ENCODE measurements around the gene FAM174C.

FAM174C gene

GRCh38 chr19:1249298-1249989 lies 25.9 kb upstream of the FAM174C start (continued):
- TF ChIP-seq SCRT2 (tag by site-specific recombination; IDR thresholded peaks at IDR 0.05): no peak
- TF ChIP-seq ZXDB (tag by site-specific recombination; IDR thresholded peaks at IDR 0.05): no peak
- no peak for TF ChIP-seq ZNF426 (tag by site-specific recombination; IDR thresholded peaks at IDR 0.05)
- no peak for TF ChIP-seq ZNF48 (tag by site-specific recombination; IDR thresholded peaks at IDR 0.05)
- TF ChIP-seq ZNF521 (tag by site-specific recombination; IDR thresholded peaks at IDR 0.05): no peak
- no peak for TF ChIP-seq PBX3 (CRISPR knock-in tag; IDR thresholded peaks at IDR 0.05)
- TF ChIP-seq, protein P1, sequence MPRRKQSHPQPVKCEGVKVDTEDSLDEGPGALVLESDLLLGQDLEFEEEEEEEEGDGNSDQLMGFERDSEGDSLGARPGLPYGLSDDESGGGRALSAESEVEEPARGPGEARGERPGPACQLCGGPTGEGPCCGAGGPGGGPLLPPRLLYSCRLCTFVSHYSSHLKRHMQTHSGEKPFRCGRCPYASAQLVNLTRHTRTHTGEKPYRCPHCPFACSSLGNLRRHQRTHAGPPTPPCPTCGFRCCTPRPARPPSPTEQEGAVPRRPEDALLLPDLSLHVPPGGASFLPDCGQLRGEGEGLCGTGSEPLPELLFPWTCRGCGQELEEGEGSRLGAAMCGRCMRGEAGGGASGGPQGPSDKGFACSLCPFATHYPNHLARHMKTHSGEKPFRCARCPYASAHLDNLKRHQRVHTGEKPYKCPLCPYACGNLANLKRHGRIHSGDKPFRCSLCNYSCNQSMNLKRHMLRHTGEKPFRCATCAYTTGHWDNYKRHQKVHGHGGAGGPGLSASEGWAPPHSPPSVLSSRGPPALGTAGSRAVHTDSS (tag by site-specific recombination; IDR thresholded peaks at IDR 0.05): no peak
- TF ChIP-seq, protein P2, sequence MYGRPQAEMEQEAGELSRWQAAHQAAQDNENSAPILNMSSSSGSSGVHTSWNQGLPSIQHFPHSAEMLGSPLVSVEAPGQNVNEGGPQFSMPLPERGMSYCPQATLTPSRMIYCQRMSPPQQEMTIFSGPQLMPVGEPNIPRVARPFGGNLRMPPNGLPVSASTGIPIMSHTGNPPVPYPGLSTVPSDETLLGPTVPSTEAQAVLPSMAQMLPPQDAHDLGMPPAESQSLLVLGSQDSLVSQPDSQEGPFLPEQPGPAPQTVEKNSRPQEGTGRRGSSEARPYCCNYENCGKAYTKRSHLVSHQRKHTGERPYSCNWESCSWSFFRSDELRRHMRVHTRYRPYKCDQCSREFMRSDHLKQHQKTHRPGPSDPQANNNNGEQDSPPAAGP (tag by site-specific recombination; IDR thresholded peaks at IDR 0.05): peak; percentile 19
- TF ChIP-seq ZNF26 (tag by site-specific recombination; IDR thresholded peaks at IDR 0.05): no peak
- no peak for TF ChIP-seq FEZF1 (tag by site-specific recombination; IDR thresholded peaks at IDR 0.05)
- no peak for TF ChIP-seq ZNF211 (tag by site-specific recombination; IDR thresholded peaks at IDR 0.05; ENCODE audit: low read depth)
- TF ChIP-seq ZNF639 (tag by site-specific recombination; IDR thresholded peaks at IDR 0.05): no peak
- TF ChIP-seq ZNF311 (tag by site-specific recombination; IDR thresholded peaks at IDR 0.05; ENCODE audit: borderline replicate concordance): no peak
- TF ChIP-seq SP3 (tag by site-specific recombination; IDR thresholded peaks at IDR 0.05): peak; percentile 8
- peak; percentile 60; the same call in 1 of the 2 replicates for TF ChIP-seq BCL11A (tag by site-specific recombination; IDR thresholded peaks at IDR 0.05; ENCODE audit: low read depth)
- TF ChIP-seq, protein P3, sequence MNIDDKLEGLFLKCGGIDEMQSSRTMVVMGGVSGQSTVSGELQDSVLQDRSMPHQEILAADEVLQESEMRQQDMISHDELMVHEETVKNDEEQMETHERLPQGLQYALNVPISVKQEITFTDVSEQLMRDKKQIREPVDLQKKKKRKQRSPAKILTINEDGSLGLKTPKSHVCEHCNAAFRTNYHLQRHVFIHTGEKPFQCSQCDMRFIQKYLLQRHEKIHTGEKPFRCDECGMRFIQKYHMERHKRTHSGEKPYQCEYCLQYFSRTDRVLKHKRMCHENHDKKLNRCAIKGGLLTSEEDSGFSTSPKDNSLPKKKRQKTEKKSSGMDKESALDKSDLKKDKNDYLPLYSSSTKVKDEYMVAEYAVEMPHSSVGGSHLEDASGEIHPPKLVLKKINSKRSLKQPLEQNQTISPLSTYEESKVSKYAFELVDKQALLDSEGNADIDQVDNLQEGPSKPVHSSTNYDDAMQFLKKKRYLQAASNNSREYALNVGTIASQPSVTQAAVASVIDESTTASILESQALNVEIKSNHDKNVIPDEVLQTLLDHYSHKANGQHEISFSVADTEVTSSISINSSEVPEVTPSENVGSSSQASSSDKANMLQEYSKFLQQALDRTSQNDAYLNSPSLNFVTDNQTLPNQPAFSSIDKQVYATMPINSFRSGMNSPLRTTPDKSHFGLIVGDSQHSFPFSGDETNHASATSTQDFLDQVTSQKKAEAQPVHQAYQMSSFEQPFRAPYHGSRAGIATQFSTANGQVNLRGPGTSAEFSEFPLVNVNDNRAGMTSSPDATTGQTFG (tag by site-specific recombination; IDR thresholded peaks at IDR 0.05; ENCODE audit: borderline replicate concordance): no peak
- no peak for TF ChIP-seq ZSCAN4 (tag by site-specific recombination; IDR thresholded peaks at IDR 0.05)
- no peak for TF ChIP-seq ZNF140 (tag by site-specific recombination; IDR thresholded peaks at IDR 0.05)
- TF ChIP-seq SETDB1 (IDR thresholded peaks at IDR 0.05; ENCODE audit: insufficient read length, low read length): no peak
- peak; percentile 28; the same call in 1 of the 2 replicates for TF ChIP-seq ZNF660 (tag by site-specific recombination; IDR thresholded peaks at IDR 0.05)
- TF ChIP-seq ZNF24 (tag by site-specific recombination; IDR thresholded peaks at IDR 0.05): no peak
- TF ChIP-seq KLF7 (tag by site-specific recombination; IDR thresholded peaks at IDR 0.05; ENCODE audit: borderline replicate concordance): peak; percentile 77; the same call in 1 of the 2 replicates
- no peak for TF ChIP-seq ZNF658 (tag by site-specific recombination; IDR thresholded peaks at IDR 0.05)
- TF ChIP-seq, protein P4, sequence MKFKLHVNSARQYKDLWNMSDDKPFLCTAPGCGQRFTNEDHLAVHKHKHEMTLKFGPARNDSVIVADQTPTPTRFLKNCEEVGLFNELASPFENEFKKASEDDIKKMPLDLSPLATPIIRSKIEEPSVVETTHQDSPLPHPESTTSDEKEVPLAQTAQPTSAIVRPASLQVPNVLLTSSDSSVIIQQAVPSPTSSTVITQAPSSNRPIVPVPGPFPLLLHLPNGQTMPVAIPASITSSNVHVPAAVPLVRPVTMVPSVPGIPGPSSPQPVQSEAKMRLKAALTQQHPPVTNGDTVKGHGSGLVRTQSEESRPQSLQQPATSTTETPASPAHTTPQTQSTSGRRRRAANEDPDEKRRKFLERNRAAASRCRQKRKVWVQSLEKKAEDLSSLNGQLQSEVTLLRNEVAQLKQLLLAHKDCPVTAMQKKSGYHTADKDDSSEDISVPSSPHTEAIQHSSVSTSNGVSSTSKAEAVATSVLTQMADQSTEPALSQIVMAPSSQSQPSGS (tag by site-specific recombination; IDR thresholded peaks at IDR 0.05; ENCODE audit: low read depth): no peak
- TF ChIP-seq, protein P5, sequence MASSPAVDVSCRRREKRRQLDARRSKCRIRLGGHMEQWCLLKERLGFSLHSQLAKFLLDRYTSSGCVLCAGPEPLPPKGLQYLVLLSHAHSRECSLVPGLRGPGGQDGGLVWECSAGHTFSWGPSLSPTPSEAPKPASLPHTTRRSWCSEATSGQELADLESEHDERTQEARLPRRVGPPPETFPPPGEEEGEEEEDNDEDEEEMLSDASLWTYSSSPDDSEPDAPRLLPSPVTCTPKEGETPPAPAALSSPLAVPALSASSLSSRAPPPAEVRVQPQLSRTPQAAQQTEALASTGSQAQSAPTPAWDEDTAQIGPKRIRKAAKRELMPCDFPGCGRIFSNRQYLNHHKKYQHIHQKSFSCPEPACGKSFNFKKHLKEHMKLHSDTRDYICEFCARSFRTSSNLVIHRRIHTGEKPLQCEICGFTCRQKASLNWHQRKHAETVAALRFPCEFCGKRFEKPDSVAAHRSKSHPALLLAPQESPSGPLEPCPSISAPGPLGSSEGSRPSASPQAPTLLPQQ (tag by site-specific recombination; IDR thresholded peaks at IDR 0.05): peak; percentile 65
- TF ChIP-seq ZNF174 (tag by site-specific recombination; IDR thresholded peaks at IDR 0.05): no peak
